ENCODE measurements around the gene PHACTR1.

PHACTR1 gene

DNA sequence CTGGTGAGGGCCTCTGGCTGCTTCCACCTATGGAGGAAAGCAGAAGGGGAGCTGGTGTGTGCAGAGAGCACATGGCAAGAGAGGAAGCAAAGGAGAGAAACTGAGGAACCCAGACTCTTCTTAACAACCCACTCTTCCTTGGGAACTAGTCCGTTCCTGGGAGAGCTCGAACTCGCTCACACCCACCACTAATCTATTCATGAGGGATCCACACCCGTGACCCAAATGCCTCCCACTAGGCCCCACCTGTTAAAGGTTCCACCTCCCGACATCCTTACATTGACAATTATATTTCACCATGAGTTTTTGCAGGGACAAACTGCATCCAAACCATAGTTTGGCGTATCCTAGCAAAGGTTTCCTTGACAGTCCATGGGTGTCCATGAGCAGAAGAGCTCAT, 488.5 kb downstream of the PHACTR1 start:
- no peak for DNase-seq (ENCODE audit: low read depth)
- TF ChIP-seq, protein P1, sequence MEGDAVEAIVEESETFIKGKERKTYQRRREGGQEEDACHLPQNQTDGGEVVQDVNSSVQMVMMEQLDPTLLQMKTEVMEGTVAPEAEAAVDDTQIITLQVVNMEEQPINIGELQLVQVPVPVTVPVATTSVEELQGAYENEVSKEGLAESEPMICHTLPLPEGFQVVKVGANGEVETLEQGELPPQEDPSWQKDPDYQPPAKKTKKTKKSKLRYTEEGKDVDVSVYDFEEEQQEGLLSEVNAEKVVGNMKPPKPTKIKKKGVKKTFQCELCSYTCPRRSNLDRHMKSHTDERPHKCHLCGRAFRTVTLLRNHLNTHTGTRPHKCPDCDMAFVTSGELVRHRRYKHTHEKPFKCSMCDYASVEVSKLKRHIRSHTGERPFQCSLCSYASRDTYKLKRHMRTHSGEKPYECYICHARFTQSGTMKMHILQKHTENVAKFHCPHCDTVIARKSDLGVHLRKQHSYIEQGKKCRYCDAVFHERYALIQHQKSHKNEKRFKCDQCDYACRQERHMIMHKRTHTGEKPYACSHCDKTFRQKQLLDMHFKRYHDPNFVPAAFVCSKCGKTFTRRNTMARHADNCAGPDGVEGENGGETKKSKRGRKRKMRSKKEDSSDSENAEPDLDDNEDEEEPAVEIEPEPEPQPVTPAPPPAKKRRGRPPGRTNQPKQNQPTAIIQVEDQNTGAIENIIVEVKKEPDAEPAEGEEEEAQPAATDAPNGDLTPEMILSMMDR (IDR thresholded peaks at IDR 0.05; ENCODE audit: control insufficient read depth, extremely low read depth, insufficient read depth), result no peak
- H3K4me3 ChIP-seq (ENCODE audit: low read depth, low read length), result no peak overlapping the region

DNA sequence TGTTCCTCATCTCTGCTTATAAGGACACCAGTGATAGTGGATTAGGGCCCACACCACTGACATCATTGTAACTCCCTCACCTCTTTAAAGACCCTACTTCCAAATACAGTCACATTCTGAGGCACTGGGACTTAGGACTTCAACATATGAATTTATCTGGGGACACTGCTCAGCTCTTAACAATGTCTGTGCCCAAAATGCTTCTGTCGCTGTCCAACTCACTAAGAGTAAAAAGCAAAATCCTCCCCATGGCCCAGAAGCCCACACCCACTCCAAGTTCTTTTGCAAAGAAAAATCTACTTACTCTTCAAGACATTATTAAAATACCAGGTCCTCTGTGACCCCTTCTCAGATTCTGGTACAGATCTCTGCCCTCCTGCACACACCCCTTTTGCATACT, 495.5 kb downstream of the PHACTR1 start:
- DNase-seq (ENCODE audit: low read depth), result no peak
- TF ChIP-seq, protein P1 (IDR thresholded peaks at IDR 0.05; ENCODE audit: control insufficient read depth, extremely low read depth, insufficient read depth), result no peak

DNA sequence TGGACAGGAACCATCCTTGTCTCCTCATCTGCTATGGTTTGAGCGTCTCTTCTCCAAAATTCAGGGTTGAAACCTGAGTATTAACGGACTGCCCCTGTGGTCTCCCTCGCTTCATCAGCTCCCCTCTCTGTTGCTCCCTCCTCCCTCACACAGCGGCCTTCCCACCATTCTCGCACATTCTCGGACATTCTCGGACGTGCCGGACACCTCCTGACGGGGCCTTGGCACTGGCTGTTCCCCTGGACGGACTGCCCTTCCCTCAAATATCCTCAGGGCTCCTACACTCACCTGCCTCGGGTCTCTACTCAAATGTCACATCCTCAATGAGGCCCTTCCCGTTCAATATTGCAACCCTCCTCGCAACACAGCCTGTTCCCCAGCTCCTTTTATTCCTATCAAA, 496.0 kb downstream of the PHACTR1 start:
- H3K4me3 ChIP-seq (ENCODE audit: low read depth, low read length), result no peak overlapping the region
- no peak for DNase-seq (ENCODE audit: low read depth)
- TF ChIP-seq, protein P1 (IDR thresholded peaks at IDR 0.05; ENCODE audit: control insufficient read depth, extremely low read depth, insufficient read depth), result no peak

More for the DNA sequence above, 495.5 kb downstream of the PHACTR1 start:
- no peak overlapping the region for H3K4me3 ChIP-seq (ENCODE audit: low read depth, low read length)

DNA sequence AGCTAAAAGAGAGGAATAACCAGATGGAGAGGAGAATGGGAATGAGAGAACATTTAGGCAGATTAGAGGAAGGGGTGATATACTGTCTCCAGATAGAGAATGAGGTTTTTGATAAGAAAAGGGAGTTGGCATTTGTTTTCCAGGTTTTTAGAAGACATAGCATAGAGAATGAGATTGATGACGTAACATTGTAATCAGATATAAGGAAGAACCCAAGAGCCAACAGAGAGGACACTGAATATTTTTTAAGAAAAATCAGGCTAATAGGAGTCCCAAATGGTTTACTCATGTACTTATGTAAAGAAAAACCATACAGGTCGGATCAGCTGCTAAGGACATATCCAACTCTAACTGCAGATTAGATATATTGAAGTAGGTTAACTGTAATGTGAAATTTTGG, 498.8 kb downstream of the PHACTR1 start:
- no peak for DNase-seq (ENCODE audit: low read depth)
- TF ChIP-seq, protein P1 (IDR thresholded peaks at IDR 0.05; ENCODE audit: control insufficient read depth, extremely low read depth, insufficient read depth), result no peak
- H3K4me3 ChIP-seq (ENCODE audit: low read depth, low read length), result no peak overlapping the region

DNA sequence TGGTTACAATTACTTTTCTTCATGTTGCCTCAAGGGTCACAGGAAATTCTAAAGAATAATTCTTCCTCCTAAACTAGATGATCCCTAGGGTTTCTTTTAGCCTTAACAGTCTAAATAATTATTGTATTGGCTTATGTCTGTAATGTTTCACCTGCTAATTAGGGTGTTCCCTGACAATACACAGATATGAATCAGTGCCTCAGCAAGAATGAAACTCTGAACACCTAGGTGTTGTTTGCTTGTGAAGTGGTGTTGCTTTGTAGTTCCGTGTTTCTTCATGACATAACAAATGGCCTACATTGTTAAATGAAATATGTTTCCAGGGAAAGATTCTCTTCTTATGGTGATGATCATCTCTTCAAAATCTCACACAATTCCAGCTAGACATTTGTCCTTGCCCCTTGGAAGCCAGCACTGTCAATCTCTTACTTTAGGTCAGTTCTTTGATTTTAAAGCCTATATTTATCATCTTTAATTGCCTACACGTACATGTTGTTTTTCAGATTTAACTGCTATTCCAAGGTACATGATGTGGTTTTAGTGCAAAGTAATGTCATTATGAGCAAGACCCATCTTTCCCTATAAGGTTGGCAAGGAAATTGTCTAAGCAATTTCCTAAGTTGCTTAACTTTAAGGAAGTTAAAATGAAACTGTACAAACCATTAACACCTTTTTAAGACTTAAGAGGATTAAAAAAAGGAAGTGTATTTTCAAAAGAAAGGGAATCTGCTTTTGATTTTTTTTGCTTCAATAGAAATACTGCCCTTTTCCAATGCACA, 499.9 kb downstream of the PHACTR1 start:
- TF ChIP-seq, protein P1 (IDR thresholded peaks at IDR 0.05; ENCODE audit: control insufficient read depth, extremely low read depth, insufficient read depth), result no peak
- DNase-seq (ENCODE audit: low read depth), result no peak
- H3K4me3 ChIP-seq (ENCODE audit: low read depth, low read length), result no peak overlapping the region

DNA sequence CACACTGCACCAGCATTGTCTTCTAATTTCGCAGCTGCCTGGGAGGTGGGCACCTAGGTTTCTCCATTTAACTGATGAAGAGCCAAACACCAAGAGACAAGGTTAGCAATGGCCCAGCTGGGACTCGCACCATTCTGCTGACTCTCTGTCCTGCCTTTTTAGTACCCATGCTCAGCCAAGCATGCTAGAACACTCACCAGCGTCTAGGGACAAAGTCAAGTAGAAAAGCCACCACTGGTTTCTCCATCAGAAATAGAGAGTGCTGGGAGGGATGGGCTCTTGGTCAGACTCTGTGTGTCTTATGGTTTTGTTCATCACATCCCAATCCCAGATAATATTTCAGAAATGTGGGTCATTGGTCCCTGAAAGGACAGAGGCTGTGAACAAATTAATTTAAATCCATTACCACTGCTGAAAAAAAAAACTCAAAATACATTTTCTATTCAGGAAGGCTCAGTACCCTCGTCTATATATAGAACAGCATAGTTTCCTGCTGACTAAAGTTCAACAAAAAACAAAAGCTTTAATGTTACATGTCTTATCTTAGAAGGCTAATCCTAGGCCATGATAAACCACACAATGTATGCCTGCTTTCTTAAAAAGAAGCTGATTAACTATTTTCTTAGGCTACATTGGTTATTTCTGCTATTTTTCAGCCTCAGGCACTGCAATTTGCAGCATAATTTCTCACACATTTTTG, 500.8 kb downstream of the PHACTR1 start:
- TF ChIP-seq, protein P1 (IDR thresholded peaks at IDR 0.05; ENCODE audit: control insufficient read depth, extremely low read depth, insufficient read depth), result no peak
- DNase-seq (ENCODE audit: low read depth), result no peak
- H3K4me3 ChIP-seq (ENCODE audit: low read depth, low read length), result no peak overlapping the region

Data from LNCaP clone FGC (cell line).